GM19193 (cell line): Measurements from ENCODE around the gene MAP7D3.

Experiments
- POLR2A ChIP-seq: IDR thresholded peaks from 4 replicates; pipeline ENCODE4 v1.6.1; 2011; ENCODE audit not compliant: insufficient read depth, insufficient read length; ENCODE audit errors: extremely low read depth

Gene MAP7D3

GRCh38 chrX:136171420-136171819 is 79.8 kb downstream of the MAP7D3 start:
- TF ChIP-seq POLR2A, result no peak

DNA sequence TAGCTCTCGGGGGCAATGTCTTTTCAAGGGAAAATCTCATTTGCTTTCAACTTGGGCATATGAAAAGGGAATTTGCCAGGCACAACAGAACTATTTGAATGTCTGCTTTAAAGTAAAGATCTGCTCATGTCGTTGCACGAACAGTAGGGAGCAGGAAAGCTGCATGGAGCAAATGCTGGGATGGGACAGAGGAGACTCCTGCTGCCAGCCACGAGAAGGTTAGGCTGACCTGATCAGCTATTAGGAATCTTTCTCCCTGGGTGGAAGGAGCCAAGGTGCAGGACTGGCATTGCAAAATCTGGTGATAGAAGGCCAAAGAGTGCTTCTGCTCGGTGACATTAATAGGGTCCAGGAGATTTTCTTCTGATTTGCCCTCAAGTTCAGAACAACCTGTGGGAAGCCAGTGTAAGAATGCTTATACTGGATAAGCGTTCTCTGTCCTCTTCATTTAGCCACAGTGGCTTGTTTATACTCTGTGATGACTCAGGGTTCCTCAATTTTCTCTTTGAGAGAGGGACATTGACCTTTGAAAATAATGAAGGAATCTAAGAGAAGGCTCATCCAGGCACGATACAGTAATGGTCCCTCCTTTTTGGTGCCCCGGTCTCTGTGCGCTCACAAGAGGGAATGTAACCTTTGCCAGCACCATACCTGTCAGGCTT is 80.9 kb downstream of the MAP7D3 start:
- TF ChIP-seq POLR2A, result no peak

DNA sequence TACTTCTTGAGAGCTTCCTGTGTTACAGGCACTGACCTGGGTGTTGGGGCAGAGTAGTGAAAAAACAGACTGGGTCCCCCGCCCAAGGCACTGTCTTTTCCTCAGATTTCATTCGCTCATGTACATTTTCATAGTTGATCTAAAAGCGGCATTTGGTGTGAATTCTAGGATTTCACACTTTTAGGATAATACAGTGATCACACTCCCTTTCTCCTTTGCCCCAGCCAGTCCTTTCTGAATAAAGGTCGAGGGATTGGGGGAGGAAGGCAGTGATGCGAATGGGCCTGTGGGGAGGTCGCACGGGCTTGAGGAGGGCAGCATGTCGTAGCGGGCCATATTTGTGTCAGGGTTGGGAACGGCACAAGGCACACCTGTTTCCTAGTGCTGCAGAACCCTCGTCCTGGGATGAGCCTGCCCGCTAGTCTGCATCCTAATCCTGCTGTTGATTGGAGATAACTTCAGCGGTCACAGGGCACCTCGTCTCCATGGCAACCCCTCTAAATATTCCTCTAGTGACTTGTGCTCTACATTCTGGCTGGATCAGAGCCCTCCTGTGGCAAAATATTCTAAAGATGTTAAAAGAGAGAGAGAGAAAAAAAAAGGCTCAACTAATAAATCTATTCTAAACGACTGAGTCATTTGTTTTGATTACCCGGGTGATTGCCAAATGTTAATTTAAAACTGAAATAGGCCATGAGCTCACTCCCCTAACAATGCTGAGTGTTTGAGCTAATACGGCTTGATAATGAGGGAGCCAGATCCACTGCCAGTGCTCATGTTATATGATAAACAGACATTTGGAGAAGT is 82.1 kb downstream of the MAP7D3 start:
- no peak for TF ChIP-seq POLR2A

DNA sequence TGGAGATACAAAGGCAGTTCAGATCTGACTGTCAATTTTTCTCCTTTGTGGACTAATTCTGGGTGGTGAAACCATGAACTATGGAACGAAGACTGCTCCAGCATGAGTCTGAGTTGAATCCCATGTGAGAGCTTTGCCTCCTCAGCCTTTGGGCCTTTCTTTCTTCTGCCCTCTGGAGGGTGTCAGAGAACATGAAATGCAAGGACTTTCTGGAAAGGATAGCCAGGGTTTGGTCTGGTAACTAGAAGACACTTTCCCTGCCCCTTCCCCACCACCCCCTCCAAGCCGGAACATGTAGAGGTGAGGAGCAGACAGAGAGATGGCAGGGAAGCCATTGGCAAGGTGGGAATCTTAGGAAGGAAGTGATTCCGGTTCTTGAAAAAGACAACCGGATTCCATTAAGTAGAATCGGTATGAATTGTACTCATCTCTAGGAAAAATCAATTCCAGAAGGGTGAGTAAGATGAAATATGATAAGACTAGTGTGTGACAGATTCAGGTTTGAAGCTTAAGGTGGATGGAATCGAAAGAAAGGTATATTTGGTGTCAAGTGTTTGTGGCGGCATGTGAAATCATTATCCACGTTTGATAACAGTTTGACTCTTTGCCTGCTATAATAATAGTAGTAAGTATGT is 84.9 kb downstream of the MAP7D3 start:
- no peak for TF ChIP-seq POLR2A

GRCh38 chrX:136165406-136165805 is 85.8 kb downstream of the MAP7D3 start:
- TF ChIP-seq POLR2A, result no peak

- TF ChIP-seq POLR2A, result no peak
Observed at GRCh38 chrX:136163689-136164088, 87.5 kb downstream of the MAP7D3 start.
